Upper lobe of left lung (tissue), 4 donors: ENCODE measurements around the gene KIRREL3.

Experiments used
- POLR2A ChIP-seq, 4 donors: fragments of 450-650 bp; IDR thresholded peaks; one replicate each; pipeline ENCODE4 v1.5.1; 2016 to 2017; ENCODE audit warnings: antibody characterized with exemption in 4 of 4, mild to moderate bottlenecking in 2 of 4
- POLR2AphosphoS5 ChIP-seq, 2 donors: sonication (generic); formaldehyde crosslinking; IDR thresholded peaks; one replicate each; pipeline ENCODE4 v1.5.1; 2017; ENCODE audit warnings: antibody characterized with exemption in 2 of 2
- TF ChIP-seq, protein P1 (sequence below), 6 experiments: fragments of 450-650 bp in 4 of 6; fragments of 200-600 bp in 2 of 6; sonication (generic) in 2 of 6; IDR thresholded peaks; one replicate each; pipeline ENCODE4 v1.5.1; 2016 to 2019; ENCODE audit warnings: antibody characterized with exemption in 6 of 6

DNA sequence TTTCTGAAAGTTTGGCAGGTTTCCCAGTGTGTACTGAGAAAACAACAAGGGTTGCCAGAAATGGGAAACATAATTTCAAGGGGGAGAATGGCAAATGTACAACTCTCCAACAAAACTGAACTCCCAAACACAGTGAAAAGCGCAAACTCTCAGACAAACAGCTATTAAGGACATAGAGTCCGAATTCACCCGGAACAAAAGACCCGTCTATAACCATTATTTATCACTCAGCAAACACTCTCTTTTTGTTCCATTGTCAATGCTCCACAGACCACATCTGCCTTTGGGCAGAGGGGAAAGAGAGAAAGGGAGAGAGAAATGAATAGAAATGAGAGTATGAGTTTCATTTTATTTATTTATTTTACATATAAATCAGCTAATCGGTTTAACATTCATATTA is 21.7 kb downstream of the KIRREL3 start:
- TF ChIP-seq, protein P1, sequence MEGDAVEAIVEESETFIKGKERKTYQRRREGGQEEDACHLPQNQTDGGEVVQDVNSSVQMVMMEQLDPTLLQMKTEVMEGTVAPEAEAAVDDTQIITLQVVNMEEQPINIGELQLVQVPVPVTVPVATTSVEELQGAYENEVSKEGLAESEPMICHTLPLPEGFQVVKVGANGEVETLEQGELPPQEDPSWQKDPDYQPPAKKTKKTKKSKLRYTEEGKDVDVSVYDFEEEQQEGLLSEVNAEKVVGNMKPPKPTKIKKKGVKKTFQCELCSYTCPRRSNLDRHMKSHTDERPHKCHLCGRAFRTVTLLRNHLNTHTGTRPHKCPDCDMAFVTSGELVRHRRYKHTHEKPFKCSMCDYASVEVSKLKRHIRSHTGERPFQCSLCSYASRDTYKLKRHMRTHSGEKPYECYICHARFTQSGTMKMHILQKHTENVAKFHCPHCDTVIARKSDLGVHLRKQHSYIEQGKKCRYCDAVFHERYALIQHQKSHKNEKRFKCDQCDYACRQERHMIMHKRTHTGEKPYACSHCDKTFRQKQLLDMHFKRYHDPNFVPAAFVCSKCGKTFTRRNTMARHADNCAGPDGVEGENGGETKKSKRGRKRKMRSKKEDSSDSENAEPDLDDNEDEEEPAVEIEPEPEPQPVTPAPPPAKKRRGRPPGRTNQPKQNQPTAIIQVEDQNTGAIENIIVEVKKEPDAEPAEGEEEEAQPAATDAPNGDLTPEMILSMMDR (IDR thresholded peaks at IDR 0.05) = no peak
- TF ChIP-seq POLR2A (IDR thresholded peaks at IDR 0.05) (no peak), POLR2AphosphoS5 (IDR thresholded peaks at IDR 0.05) (no peak)
